Cardiac muscle cell (in vitro differentiated cells and primary cell): ENCODE data around the gene FBXL15. TPM values are rescaled to one million over a fixed set of nuclear protein-coding genes. Genes with fewer than 3 reads are reported as not detected.

Experiments used
- DNase-seq, 2 donors: peaks; one replicate each; pipeline versions ENCODE4 v3.0.0 to v3.0.0-alpha.2; 2010 to 2017; ENCODE audit warnings: low read depth in 1 of 2, low spot score in 1 of 2
- H3K27ac ChIP-seq: fragments of 200-600 bp; sonication (generic); 2 replicates; pipeline ENCODE4 v1.5.1; 2016
- H3K27me3 ChIP-seq: fragments of 200-600 bp; sonication (generic); 2 replicates; pipeline ENCODE4 v1.6.0; 2016; ENCODE audit warnings: control low read depth
- H3K36me3 ChIP-seq: fragments of 200-600 bp; sonication (generic); 2 replicates; pipeline ENCODE4 v1.5.1; 2016; ENCODE audit warnings: control low read depth
- H3K4me1 ChIP-seq: fragments of 200-600 bp; sonication (generic); 2 replicates; pipeline ENCODE4 v1.8.1; 2017; ENCODE audit warnings: low read depth, mild to moderate bottlenecking, mixed run types
- H3K4me3 ChIP-seq: fragments of 200-600 bp; sonication (generic); 2 replicates; pipeline ENCODE4 v1.5.1; 2016; ENCODE audit warnings: mild to moderate bottlenecking
- H3K9me3 ChIP-seq: fragments of 200-600 bp; sonication (generic); 2 replicates; pipeline ENCODE4 v1.5.1; 2017; ENCODE audit warnings: low read depth, mild to moderate bottlenecking, control low read depth
- polyA plus RNA-seq: library from polyadenylated mRNA; unstranded; fragments of >200 nt; fragmentation: Nextera tagmentation; extraction: Ambion mirVana; gene quantifications from 2 replicates; pipeline ENCODE4 v1.2.1, GENCODE V29; 2016
- total RNA-seq: library from RNA; depleted of rRNA; stranded (reverse); fragments of >200 nt; gene quantifications from 2 replicates; pipeline ENCODE4 v1.2.3, GENCODE V29; 2016
- TF ChIP-seq, protein P1 (sequence below): IDR thresholded peaks from 2 replicates; pipeline ENCODE4 v1.5.1; 2012; ENCODE audit warnings: low read depth, mild to moderate bottlenecking, low read length

Gene FBXL15
- total and polyA plus RNA-seq, 2 experiments from 2014 or later = 36.3 to 46.3 TPM

GRCh38 chr10:102402512-102402896 is 18.1 kb upstream of the FBXL15 start:
- H3K27me3 ChIP-seq = peaks cover 2% of the 10 kb centered on the region
- H3K27ac ChIP-seq = no peak overlapping the region
- no peak overlapping the region for H3K4me3 ChIP-seq
- H3K9me3 ChIP-seq = no peaks in the 10 kb centered on the region
- H3K36me3 ChIP-seq = no peaks in the 10 kb centered on the region
- DNase-seq = no peak
- peaks cover 2% of the 10 kb centered on the region for H3K4me1 ChIP-seq
- TF ChIP-seq, protein P1, sequence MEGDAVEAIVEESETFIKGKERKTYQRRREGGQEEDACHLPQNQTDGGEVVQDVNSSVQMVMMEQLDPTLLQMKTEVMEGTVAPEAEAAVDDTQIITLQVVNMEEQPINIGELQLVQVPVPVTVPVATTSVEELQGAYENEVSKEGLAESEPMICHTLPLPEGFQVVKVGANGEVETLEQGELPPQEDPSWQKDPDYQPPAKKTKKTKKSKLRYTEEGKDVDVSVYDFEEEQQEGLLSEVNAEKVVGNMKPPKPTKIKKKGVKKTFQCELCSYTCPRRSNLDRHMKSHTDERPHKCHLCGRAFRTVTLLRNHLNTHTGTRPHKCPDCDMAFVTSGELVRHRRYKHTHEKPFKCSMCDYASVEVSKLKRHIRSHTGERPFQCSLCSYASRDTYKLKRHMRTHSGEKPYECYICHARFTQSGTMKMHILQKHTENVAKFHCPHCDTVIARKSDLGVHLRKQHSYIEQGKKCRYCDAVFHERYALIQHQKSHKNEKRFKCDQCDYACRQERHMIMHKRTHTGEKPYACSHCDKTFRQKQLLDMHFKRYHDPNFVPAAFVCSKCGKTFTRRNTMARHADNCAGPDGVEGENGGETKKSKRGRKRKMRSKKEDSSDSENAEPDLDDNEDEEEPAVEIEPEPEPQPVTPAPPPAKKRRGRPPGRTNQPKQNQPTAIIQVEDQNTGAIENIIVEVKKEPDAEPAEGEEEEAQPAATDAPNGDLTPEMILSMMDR = no peak

GRCh38 chr10:102403115-102403514 is 17.5 kb upstream of the FBXL15 start:
- peaks cover 2% of the 10 kb centered on the region for H3K4me1 ChIP-seq
- H3K4me3 ChIP-seq = no peak overlapping the region
- no peaks in the 10 kb centered on the region for H3K9me3 ChIP-seq
- H3K27ac ChIP-seq = no peak overlapping the region
- DNase-seq = no peak
- TF ChIP-seq, protein P1 = no peak
- no peaks in the 10 kb centered on the region for H3K36me3 ChIP-seq
- H3K27me3 ChIP-seq = peaks cover 8% of the 10 kb centered on the region

- no peaks in the 10 kb centered on the region for H3K9me3 ChIP-seq
- no peak for DNase-seq
- no peak overlapping the region for H3K27ac ChIP-seq
- no peaks in the 10 kb centered on the region for H3K36me3 ChIP-seq
- H3K4me1 ChIP-seq = peaks cover 2% of the 10 kb centered on the region
- H3K4me3 ChIP-seq = no peak overlapping the region
- TF ChIP-seq, protein P1 = no peak
- H3K27me3 ChIP-seq = peaks cover 15% of the 10 kb centered on the region
Observed at GRCh38 chr10:102404361-102405107, 16.1 kb upstream of the FBXL15 start.

GRCh38 chr10:102405108-102405571 is 15.5 kb upstream of the FBXL15 start:
- Histone ChIP-seq H3K27ac (no peak overlapping the region), H3K4me3 (no peak overlapping the region), H3K9me3 (no peaks in the 10 kb centered on the region), H3K36me3 (no peaks in the 10 kb centered on the region), H3K27me3 (peaks cover 20% of the 10 kb centered on the region), H3K4me1 (no peaks in the 10 kb centered on the region)
- TF ChIP-seq, protein P1 = no peak
- no peak for DNase-seq

GRCh38 chr10:102405632-102406031 is 15.0 kb upstream of the FBXL15 start:
- no peak overlapping the region for H3K4me3 ChIP-seq
- H3K4me1 ChIP-seq = no peaks in the 10 kb centered on the region
- TF ChIP-seq, protein P1 = no peak
- no peak overlapping the region for H3K27ac ChIP-seq
- H3K9me3 ChIP-seq = no peaks in the 10 kb centered on the region
- H3K36me3 ChIP-seq = no peaks in the 10 kb centered on the region
- no peak for DNase-seq
- peaks cover 25% of the 10 kb centered on the region for H3K27me3 ChIP-seq
